HTR-8/SVneo (cell line): ENCODE data around the gene FHL3.

ENCODE experiments used
- DNase-seq: peaks from one replicate; pipeline ENCODE4 v3.0.0; 2011; ENCODE audit warnings: low spot score, mixed read lengths; ENCODE audit not compliant: insufficient read length
- FAIRE-seq: peaks from 2 replicates; lab custom pipeline; 2011; peaks lifted over from hg19 to GRCh38; lab: Jason Lieb, UNC

FHL3 gene

DNA sequence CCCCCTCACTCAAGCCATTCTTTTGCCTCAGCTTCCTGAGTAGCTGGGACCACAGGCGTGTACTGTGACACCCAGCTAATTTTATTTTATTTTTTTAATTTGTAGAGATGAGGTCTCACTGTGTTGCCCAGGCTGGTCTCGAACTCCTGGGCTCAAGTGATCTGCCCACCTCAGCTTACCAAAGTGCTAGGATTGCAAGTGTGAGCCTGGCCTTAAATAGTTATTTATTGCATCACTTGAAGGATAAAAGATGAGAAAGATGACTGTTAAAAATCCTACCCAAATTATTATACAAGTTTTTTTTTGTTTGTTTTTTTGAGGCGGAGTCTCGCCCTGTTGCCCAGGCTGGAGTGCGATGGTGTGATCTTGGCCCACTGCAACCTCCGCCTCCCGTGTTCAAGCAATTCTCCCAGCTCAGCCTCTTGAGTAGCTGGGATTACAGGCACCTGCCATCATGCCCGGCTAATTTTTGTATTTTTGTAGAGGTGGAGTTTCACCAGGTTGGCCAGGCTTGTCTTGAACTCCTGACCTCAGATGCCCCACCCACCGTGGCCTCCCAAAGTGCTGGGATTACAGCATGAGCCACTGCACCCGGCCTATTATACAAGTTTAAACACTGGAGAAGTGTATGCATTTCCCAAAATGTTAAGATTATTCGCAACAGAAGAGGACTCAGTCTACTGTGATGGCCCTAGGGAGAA lies 9.6 kb upstream of the FHL3 start:
- FAIRE-seq (no peak), DNase-seq (no peak)

DNA sequence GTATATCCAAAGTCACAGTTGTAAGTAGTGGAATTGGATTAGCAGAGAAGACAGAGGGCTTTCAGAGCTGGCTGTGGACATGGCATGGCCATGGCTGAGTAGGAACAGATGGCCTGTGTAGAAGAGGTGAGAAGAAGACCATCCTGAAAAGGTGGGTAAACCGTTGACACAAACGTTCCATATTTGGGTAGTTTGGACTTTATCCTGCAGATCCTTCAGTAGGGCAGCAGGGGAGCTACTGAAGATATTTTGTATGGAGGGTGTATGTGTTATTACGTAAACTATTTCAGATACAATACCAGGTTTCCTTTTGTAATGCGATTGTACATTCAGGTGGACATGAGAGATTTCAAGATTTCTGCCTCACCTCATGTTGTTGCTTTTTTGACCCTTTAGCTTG lies 8.9 kb upstream of the FHL3 start:
- no peak for DNase-seq
- no peak for FAIRE-seq

- DNase-seq (no peak), FAIRE-seq (no peak)
These were observed 7.9 kb upstream of the FHL3 start for GRCh38 chr1:38013227-38013622.

- peak; percentile 54 for FAIRE-seq
- DNase-seq, result peak; percentile 91
These were observed 7.3 kb upstream of the FHL3 start, which contains the start of gene UTP11 for GRCh38 chr1:38012363-38013226. Gene UTP11, plus strand, starts transcription at chr1:38012734. Its CDS starts 69 bp downstream, at chr1:38012803.

DNA sequence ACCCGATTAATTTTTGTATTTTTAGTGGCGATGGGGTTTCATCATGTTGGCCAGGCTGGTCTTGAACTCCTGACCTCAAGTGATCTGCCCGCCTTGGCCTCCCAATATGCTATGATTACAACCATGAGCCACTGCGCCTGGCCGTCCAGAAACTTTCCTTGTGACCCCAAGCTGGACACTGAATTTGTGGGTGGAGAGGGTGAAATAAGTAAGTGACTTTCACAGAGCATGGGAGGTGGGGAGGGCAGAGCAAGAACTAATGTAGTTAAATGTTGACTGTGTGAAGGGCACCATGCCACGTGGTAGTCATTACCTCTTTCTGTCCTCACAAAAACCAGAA lies 4.5 kb upstream of the FHL3 start:
- no peak for FAIRE-seq
- DNase-seq, result no peak

DNA sequence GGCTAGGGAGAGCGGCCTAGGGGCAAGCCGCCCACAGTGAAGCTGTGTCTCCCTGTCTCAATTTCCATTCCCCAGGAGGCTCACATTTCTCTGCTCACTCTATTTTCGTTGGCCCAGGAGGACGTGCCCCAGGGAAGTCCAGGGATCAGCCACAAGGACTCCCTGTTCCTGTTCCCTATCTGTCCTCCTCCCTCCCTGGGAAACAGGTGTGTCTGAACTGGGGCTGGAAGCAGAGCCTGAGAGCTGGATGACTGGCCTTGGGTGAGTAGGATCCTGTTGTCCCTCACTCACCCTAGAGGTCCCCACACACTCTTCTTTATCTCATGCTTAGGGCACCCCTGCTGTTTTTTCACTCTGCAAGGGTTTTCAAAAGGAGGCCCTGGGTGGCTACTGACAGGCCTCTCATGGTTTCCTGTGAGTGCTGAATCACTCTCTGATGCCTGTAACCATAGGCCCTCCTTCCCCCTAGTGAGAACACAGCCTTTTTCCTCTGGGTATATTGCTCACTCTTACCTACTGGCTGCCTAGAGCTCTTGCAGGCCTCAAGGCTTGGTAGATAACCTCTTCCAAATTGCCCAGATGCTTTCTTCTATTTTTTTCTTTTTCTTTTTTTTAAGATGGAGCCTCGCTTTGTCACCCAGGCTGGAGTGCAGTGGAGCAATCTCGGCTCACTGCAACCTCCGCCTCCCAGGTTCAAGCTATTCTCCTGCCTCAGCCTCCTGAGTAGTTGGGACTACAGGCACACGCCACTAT lies 4.0 kb upstream of the FHL3 start:
- FAIRE-seq, result no peak
- DNase-seq, result no peak

GRCh38 chr1:38006008-38006828 lies 904 bp upstream of the FHL3 start:
- FAIRE-seq, result no peak
- DNase-seq, result no peak

GRCh38 chr1:38004284-38005108 lies 818 bp downstream of the FHL3 start:
- DNase-seq, result no peak
- no peak for FAIRE-seq

- FAIRE-seq, result no peak
- no peak for DNase-seq
These were observed 1.8 kb downstream of the FHL3 start for GRCh38 chr1:38003261-38004250.

DNA sequence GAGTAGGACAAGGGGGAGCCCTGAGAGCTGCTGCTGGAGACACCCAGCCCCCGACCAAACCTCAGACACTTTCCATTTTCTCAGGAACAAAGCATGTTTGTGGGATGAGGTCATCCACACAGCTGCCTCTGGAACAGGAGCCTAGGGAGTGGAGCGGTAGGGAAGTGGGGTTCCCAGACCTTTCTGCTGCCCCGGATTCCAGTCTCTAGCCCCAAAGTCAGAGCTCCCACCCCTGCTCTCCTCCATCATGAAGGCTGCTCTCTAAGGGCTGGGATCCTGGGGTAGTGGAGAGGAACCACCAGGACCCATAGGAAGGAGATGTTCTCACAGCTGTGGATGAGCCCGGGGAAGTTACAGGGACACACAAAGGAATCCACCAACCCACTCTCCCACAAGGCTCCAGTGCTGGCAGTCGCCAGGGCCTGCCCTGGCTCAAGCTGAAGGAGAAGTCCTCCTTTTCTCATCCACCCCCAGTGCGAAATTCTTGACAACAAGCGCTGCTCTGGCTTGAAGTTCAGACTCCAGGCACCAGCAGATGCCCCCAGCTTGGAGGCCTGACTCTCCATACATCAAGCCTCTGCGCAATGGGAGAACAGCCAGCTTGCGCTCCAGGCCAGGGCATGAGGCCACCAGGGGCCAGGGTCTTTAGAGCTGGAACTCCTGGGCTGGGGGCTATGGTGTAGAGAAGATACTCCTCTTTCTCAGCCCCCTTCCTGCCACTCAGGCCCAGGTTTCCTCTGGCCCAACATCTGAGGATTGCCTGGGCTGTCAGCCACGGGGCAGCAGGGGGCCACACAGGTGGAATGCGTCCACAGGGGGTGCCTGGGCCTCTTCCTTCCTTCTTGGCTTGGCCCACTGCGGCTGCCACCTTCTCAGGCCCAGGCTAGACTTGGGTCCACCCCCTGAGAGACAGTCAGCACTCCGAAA lies 4.5 kb downstream of the FHL3 start:
- DNase-seq, result no peak
- FAIRE-seq, result no peak

DNA sequence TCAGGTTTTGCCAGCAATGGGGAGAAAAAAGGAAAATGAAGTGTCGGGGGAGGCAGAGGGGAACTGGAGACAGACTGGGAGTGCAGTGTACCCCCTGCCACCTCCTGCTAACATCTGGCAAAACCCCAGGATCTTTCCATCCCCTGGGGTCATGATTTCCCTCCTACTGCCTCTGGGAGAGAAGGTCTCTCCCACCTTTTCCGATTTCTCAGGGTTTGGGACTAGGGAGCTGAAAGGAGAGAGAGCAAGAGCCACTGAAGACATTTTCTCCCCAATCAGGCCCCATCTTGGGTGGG lies 5.1 kb downstream of the FHL3 start:
- DNase-seq, result no peak
- FAIRE-seq, result no peak

DNA sequence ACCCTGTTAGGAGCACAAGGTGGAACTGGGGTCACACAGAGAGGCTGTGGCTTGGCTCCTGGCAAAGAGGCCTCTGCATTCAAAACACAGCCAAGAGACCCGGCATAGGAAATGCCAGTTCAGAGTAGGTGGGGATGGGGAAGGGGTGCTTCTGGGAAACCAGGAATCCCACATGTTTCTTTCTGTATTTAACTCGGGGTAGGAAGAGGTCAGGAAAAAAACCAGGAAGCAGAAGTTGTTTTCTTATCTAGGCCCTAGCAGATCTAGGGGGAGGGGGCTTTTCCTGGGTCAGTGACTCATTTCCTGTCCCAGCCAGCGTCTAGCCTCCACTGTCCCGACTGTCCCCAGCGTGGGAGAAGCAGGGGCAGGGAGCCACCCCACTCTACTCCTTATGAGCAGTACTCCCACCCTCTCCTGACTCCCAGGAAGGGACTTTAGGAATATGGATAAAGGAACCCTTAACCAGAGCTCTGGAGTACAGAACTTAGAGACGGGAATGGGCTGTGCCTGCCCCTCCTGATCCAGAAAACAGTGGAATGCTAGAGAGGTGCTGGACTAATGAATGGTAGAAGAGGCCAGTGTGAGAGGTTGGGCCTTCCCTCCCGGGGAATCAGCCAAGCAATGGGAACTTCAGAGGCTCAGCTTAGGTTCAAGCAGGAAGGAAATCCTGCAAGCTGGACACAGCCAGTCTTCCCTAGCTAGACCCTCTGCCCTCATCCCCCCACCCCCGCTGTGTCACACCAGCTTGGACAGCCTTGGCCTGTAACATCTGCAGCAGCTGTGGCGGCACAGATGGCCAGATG lies 5.7 kb downstream of the FHL3 start:
- DNase-seq (no peak), FAIRE-seq (peak; percentile 79)

GRCh38 chr1:37998913-37999429 lies 6.3 kb downstream of the FHL3 start:
- DNase-seq (no peak), FAIRE-seq (no peak)

DNA sequence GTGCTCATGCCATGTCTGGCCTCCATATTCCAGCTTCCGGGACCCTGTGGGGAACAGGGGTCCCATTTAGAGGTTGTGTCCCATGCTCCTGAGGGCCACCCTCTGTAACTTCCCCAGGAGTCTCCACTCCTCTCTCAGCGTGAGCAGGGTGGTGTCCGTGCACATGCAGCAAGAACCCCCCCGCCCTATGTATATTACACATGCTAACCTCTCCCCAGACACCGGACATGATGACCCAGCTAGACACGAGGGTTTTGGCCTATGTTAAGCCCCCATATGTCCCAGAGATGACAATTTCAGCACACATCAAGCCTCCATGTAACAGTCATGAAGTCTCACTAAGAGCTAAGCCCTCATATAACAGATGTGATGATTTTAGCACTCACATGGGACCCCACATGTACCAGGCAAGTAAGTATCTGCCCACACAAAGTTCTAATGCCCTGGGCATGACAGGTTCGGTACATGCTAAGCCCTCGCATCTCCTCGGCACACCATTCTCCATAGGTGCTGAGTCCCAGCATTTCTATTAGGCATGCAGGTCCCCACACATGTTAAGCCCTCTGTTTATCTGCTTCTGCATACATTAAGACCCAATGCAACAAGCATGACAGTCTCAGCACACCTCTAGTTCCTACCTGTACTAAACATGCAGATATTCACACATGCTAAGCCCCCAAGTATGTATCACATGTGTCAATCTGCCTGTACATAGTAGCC lies 7.1 kb downstream of the FHL3 start:
- FAIRE-seq (no peak), DNase-seq (no peak)

GRCh38 chr1:37997256-37998088 lies 7.8 kb downstream of the FHL3 start:
- no peak for DNase-seq
- FAIRE-seq, result no peak
